PC-3 (cell line): Measurements from ENCODE around the gene YES1.

ENCODE experiments used
- CTCF ChIP-seq: fragments of 300-600 bp; sonication (generic); conservative IDR thresholded peaks from 2 replicates; pipeline ENCODE4 v1.5.1; 2017; ENCODE audit warnings: antibody characterized with exemption, low read depth, mild to moderate bottlenecking, low read length
- EZH2 ChIP-seq: fragments of 300-600 bp; sonication (generic); IDR thresholded peaks from one replicate; pipeline ENCODE4 v1.6.1; 2017; ENCODE audit warnings: antibody characterized with exemption, mild to moderate bottlenecking, low read length; ENCODE audit not compliant: unreplicated experiment
- EZH2phosphoT487 ChIP-seq: fragments of 300-600 bp; sonication (generic); IDR thresholded peaks from 2 replicates; pipeline ENCODE4 v1.6.1; 2018; ENCODE audit warnings: mild to moderate bottlenecking, antibody characterized with exemption, low read length, borderline replicate concordance

- no peak for TF ChIP-seq CTCF
- TF ChIP-seq EZH2phosphoT487, result no peak
- no peak for TF ChIP-seq EZH2
Measured at GRCh38 chr18:686339-687111, 125.5 kb downstream of the YES1 start.
